ENCODE measurements around the gene LRRC26. TPM values are rescaled to one million over a fixed set of nuclear protein-coding genes. Genes with fewer than 3 reads are reported as not detected.

LRRC26 gene
- total and polyA plus RNA-seq, 2 of the 13 experiments (the other 11 are each of a cell fraction or from before 2014, with no cell fraction given), result not detected

DNA sequence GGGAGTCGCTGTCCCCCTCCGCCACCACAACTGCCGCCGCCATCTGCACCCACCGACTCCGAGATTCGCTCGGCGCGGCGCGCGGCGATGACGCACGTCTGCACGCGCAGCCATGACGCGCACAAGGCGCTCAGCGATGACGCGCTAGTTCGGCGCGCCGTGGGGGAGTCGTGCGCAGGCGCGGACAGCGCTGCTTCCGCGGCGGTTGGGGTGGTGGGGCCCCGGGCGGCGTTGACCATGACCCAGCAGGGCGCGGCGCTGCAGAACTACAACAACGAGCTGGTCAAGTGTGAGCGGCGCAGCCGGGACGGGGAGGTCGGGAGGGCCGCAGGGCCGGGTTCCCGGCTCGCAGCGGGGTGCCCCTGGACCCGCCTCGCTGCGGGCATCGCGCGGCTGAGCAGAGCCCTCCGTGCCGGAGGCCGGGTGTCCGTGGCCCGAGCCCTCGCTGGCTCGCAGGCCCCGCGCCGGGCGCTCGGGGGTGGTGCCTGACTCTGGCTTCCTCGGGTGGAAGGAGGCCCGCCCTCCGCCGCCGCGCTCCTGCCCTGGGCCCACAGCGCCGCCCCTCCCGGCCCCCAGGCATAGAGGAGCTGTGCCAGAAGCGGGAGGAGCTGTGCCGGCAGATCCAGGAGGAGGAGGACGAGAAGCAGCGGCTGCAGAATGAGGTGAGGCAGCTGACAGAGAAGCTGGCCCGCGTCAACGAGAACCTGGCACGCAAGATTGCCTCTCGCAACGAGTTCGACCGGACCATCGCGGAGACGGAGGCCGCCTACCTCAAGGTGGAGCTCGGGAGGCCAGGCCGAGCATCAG lies 18.8 kb upstream of the LRRC26 start, which contains the start of the genes ANAPC2 and SSNA1 (continued):
- TF ChIP-seq ETS1 (CRISPR knock-in tag; IDR thresholded peaks at IDR 0.05), result no peak
- TF ChIP-seq TFDP1 (CRISPR knock-in tag; IDR thresholded peaks at IDR 0.05; ENCODE audit: borderline replicate concordance), result peak; percentile 69; the same call in 1 of the 2 replicates
- TF ChIP-seq ZNF224 (CRISPR knock-in tag; IDR thresholded peaks at IDR 0.05), result peak; percentile 68; the same call in 1 of the 2 replicates
- no peak for TF ChIP-seq ZNF17 (CRISPR knock-in tag; IDR thresholded peaks at IDR 0.05)
- TF ChIP-seq MBD4 (IDR thresholded peaks at IDR 0.05; ENCODE audit: borderline replicate concordance, low read length), result no peak
- TF ChIP-seq NCOA1 (CRISPR knock-in tag; IDR thresholded peaks at IDR 0.05), result peak; percentile 93; the same call in 1 of the 2 replicates
- TF ChIP-seq STAT5B (CRISPR knock-in tag; IDR thresholded peaks at IDR 0.05), result 0 out of 2 replicates have a peak, but pooled peaks have one; percentile 64
- TF ChIP-seq ZBTB21 (CRISPR knock-in tag; IDR thresholded peaks at IDR 0.05), result peak; percentile 73
- TF ChIP-seq ATM (IDR thresholded peaks at IDR 0.05; ENCODE audit: borderline replicate concordance), result no peak
- TF ChIP-seq, protein P1, sequence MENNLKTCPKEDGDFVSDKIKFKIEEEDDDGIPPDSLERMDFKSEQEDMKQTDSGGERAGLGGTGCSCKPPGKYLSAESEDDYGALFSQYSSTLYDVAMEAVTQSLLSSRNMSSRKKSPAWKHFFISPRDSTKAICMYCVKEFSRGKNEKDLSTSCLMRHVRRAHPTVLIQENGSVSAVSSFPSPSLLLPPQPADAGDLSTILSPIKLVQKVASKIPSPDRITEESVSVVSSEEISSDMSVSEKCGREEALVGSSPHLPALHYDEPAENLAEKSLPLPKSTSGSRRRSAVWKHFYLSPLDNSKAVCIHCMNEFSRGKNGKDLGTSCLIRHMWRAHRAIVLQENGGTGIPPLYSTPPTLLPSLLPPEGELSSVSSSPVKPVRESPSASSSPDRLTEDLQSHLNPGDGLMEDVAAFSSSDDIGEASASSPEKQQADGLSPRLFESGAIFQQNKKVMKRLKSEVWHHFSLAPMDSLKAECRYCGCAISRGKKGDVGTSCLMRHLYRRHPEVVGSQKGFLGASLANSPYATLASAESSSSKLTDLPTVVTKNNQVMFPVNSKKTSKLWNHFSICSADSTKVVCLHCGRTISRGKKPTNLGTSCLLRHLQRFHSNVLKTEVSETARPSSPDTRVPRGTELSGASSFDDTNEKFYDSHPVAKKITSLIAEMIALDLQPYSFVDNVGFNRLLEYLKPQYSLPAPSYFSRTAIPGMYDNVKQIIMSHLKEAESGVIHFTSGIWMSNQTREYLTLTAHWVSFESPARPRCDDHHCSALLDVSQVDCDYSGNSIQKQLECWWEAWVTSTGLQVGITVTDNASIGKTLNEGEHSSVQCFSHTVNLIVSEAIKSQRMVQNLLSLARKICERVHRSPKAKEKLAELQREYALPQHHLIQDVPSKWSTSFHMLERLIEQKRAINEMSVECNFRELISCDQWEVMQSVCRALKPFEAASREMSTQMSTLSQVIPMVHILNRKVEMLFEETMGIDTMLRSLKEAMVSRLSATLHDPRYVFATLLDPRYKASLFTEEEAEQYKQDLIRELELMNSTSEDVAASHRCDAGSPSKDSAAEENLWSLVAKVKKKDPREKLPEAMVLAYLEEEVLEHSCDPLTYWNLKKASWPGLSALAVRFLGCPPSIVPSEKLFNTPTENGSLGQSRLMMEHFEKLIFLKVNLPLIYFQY (CRISPR knock-in tag; IDR thresholded peaks at IDR 0.05; ENCODE audit: borderline replicate concordance), result peak; percentile 49; the same call in 1 of the 2 replicates
- peak; percentile 87 for TF ChIP-seq ZMYM4 (CRISPR knock-in tag; IDR thresholded peaks at IDR 0.05)
- TF ChIP-seq ZBTB7A (CRISPR knock-in tag; IDR thresholded peaks at IDR 0.05), result peak; percentile 78; the same call in 1 of the 2 replicates
- TF ChIP-seq ZNF367 (CRISPR knock-in tag; IDR thresholded peaks at IDR 0.05; ENCODE audit: borderline replicate concordance), result no peak
- no peak for TF ChIP-seq ZNF773 (CRISPR knock-in tag; IDR thresholded peaks at IDR 0.05; ENCODE audit: borderline replicate concordance)
- TF ChIP-seq ZNF205 (CRISPR knock-in tag; IDR thresholded peaks at IDR 0.05), result peak; percentile 74; the same call in 1 of the 2 replicates
- no peak for TF ChIP-seq ELF4 (CRISPR knock-in tag; IDR thresholded peaks at IDR 0.05; ENCODE audit: borderline replicate concordance)
- no peak for TF ChIP-seq SMARCE1 (IDR thresholded peaks at IDR 0.05; ENCODE audit: borderline replicate concordance)
- TF ChIP-seq KAT8 (CRISPR knock-in tag; IDR thresholded peaks at IDR 0.05), result peak; percentile 100
- 0 out of 2 replicates have a peak, but pooled peaks have one; percentile 42 for TF ChIP-seq ZNF431 (CRISPR knock-in tag; IDR thresholded peaks at IDR 0.05; ENCODE audit: borderline replicate concordance, low read depth)
- peak; percentile 80 for TF ChIP-seq ZNF430 (CRISPR knock-in tag; IDR thresholded peaks at IDR 0.05)
- TF ChIP-seq ZNF468 (CRISPR knock-in tag; IDR thresholded peaks at IDR 0.05), result no peak
- no peak for TF ChIP-seq MEIS2 (CRISPR knock-in tag; IDR thresholded peaks at IDR 0.05)
- TF ChIP-seq MTF2 (CRISPR knock-in tag; IDR thresholded peaks at IDR 0.05; ENCODE audit: borderline replicate concordance), result peak; percentile 82; the same call in 1 of the 2 replicates
- no peak; the same call in 1 of the 2 replicates for TF ChIP-seq ZC3H4 (CRISPR knock-in tag; IDR thresholded peaks at IDR 0.05; ENCODE audit: borderline replicate concordance)
- TF ChIP-seq ZNF562 (CRISPR knock-in tag; IDR thresholded peaks at IDR 0.05; ENCODE audit: borderline replicate concordance), result no peak

All from HepG2 (cell line).